Measurements from ENCODE around the gene MVB12B. TPM values are rescaled to one million over a fixed set of nuclear protein-coding genes. Genes with fewer than 3 reads are reported as not detected.

MVB12B gene
- total RNA-seq, 1 experiment from 2014 or later, result 10.9 TPM

DNA sequence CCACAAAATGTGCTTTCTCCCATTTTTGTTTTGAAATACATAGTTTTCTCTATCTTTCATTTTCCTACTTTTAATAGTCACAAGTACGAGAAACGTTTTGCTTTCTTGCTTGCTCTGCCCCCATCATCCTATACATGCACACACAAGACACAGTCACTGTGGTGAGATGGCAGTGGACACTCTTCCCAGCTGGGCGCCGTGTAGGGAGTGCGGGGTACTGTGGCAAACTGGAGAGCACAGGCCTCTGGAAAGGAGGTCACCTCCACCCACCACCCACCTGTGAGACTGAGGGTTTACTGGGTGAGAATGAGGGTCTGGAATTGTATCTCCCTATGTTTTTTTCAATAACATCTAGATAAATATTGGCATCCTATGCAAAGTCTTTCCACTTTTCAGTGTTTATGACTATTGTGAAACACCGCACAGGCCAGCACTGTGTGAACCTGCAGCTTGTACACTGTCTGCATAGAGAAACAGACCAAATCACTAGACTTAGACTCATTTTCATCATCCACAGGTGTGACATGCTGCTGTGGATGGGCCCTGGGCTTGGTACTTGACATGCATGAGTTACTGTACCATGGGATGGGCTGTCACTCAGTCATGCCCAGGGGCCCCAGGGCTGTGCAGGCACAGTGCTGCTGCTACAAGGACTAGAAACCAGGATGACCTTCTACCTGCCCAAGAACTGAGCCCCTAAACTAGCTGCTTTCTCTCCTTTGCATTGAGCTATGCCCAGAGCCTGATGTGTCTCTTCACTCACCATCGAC lies 169.0 kb downstream of the MVB12B start:
- Histone ChIP-seq H3K9me2 (ENCODE audit: insufficient read depth) (no peaks in the 10 kb centered on the region), H3K4me3 (replicated peaks in 1 of 2; ENCODE audit: low read depth in 1 of 2, low read length in 2 of 2) (no peak overlapping the region), H3K4me1 (ENCODE audit: control insufficient read depth in 1 of 2, insufficient read depth in 2 of 2, low read length in 2 of 2) (peaks cover 0 to 11% of the 10 kb centered on the region in 2 experiments; a peak in 1 of 4 replicates), H3K79me2 (ENCODE audit: insufficient read depth, low read length) (no peaks in the 10 kb centered on the region), H3K4me2 (ENCODE audit: low read length) (no peak overlapping the region), H3K27ac (ENCODE audit: low read depth, low read length) (no peak overlapping the region), H4K20me1 (ENCODE audit: insufficient read depth) (no peaks in the 10 kb centered on the region), H3K9ac (ENCODE audit: low read length) (no peak overlapping the region), H3K27me3 (ENCODE audit: insufficient read depth, low read length) (no peaks in the 10 kb centered on the region), H2AFZ (ENCODE audit: low read depth, low read length, poor library complexity, severe bottlenecking) (no peak overlapping the region), H3K36me3 (ENCODE audit: control insufficient read depth in 1 of 2, insufficient read depth in 2 of 2, low read length in 2 of 2) (no peaks in the 10 kb centered on the region), H3K9me3 (ENCODE audit: control insufficient read depth in 1 of 2, insufficient read depth in 1 of 2, low read depth in 1 of 2, low read length in 2 of 2) (no peaks in the 10 kb centered on the region)
- RAD21 ChIA-PET (ENCODE audit: low non-redundant PET in 1 of 2, low total read pairs in 2 of 2, uncharacterized antibody in 2 of 2, unreplicated experiment in 2 of 2), result no interaction called here
- DNase-seq (ENCODE audit: low read depth, low spot score), result no peak
- TF ChIP-seq CBX3 (IDR thresholded peaks at IDR 0.05; ENCODE audit: low read depth) (no peak), EZH2 (IDR thresholded peaks at IDR 0.05) (no peak), EGR1 (IDR thresholded peaks at IDR 0.05; ENCODE audit: low read depth) (no peak), SRF (IDR thresholded peaks at IDR 0.05; ENCODE audit: low read depth) (no peak), SIN3A (IDR thresholded peaks at IDR 0.05; ENCODE audit: low read depth) (no peak), ZFX (IDR thresholded peaks at IDR 0.05) (no peak), YY1 (IDR thresholded peaks at IDR 0.05; ENCODE audit: extremely low read depth, insufficient replicate concordance, low read depth, low read length) (no peak), POLR2AphosphoS5 (IDR thresholded peaks at IDR 0.05; ENCODE audit: low read depth, low read length) (no peak), POLR2A (IDR thresholded peaks at IDR 0.05; ENCODE audit: borderline replicate concordance, extremely low read depth, insufficient read depth, insufficient read length) (no peak)
- TF ChIP-seq, protein P1, sequence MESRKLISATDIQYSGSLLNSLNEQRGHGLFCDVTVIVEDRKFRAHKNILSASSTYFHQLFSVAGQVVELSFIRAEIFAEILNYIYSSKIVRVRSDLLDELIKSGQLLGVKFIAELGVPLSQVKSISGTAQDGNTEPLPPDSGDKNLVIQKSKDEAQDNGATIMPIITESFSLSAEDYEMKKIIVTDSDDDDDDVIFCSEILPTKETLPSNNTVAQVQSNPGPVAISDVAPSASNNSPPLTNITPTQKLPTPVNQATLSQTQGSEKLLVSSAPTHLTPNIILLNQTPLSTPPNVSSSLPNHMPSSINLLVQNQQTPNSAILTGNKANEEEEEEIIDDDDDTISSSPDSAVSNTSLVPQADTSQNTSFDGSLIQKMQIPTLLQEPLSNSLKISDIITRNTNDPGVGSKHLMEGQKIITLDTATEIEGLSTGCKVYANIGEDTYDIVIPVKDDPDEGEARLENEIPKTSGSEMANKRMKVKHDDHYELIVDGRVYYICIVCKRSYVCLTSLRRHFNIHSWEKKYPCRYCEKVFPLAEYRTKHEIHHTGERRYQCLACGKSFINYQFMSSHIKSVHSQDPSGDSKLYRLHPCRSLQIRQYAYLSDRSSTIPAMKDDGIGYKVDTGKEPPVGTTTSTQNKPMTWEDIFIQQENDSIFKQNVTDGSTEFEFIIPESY (IDR thresholded peaks at IDR 0.05; ENCODE audit: extremely low read depth, insufficient replicate concordance, low read length), result no peak
- TF ChIP-seq, protein P2, sequence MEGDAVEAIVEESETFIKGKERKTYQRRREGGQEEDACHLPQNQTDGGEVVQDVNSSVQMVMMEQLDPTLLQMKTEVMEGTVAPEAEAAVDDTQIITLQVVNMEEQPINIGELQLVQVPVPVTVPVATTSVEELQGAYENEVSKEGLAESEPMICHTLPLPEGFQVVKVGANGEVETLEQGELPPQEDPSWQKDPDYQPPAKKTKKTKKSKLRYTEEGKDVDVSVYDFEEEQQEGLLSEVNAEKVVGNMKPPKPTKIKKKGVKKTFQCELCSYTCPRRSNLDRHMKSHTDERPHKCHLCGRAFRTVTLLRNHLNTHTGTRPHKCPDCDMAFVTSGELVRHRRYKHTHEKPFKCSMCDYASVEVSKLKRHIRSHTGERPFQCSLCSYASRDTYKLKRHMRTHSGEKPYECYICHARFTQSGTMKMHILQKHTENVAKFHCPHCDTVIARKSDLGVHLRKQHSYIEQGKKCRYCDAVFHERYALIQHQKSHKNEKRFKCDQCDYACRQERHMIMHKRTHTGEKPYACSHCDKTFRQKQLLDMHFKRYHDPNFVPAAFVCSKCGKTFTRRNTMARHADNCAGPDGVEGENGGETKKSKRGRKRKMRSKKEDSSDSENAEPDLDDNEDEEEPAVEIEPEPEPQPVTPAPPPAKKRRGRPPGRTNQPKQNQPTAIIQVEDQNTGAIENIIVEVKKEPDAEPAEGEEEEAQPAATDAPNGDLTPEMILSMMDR (IDR thresholded peaks at IDR 0.05 in 2 of 3, conservative IDR thresholded peaks at IDR 0.05 in 1 of 3; ENCODE audit: borderline replicate concordance in 1 of 3, insufficient read depth in 1 of 3, low read depth in 2 of 3, low read length in 2 of 3), result no peak
- CTCF ChIA-PET, result interaction anchor here (1.2 to 2.3 kb wide), 2 partner anchors 62 to 210 kb away, joined by 4 to 13 read pairs; no protein-coding TSS in a partner anchor
- intact Hi-C loops (cut with micrococcal nuclease), result loop anchor here (10.0 kb wide), 1 partner anchor 351 kb away; no protein-coding TSS in a partner anchor
- no peak for ATAC-seq
- BruUV-seq (replicated peaks), result no TSS peak
- POLR2A ChIA-PET, result no interaction called here

Data from HCT116 (cell line).